ENCODE results near the gene FAM163B. TPM values are rescaled to one million over a fixed set of nuclear protein-coding genes. Genes with fewer than 3 reads are reported as not detected.
"Not testable (repeated sequence)": the region's sequence is repeated elsewhere in the genome, so short reads cannot be mapped to it uniquely, and the experiment has no call there.

Gene FAM163B
- polyA plus RNA-seq, 1 donor: 0.16 TPM

DNA sequence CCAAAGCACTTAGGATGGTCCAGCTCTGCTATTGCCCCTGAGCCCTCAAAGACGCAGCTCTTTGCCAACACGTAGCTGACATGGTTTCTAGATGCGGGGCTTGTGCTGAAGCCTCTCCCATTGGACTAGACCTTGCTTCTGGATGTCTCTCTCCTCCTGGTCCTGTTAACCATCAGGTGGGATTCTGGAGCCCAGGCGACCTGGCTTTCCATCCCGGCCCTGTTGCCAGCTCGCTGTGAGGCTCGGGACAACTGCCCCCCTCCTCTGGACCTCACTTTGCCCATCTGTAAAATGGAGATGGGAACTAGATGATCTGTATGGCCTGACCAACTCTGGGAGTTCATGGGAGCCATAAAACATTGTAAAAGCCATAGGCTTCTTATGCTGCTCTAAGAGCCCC is 31.0 kb upstream of the FAM163B start:
- DNase-seq (ENCODE audit: low read depth): no peak

DNA sequence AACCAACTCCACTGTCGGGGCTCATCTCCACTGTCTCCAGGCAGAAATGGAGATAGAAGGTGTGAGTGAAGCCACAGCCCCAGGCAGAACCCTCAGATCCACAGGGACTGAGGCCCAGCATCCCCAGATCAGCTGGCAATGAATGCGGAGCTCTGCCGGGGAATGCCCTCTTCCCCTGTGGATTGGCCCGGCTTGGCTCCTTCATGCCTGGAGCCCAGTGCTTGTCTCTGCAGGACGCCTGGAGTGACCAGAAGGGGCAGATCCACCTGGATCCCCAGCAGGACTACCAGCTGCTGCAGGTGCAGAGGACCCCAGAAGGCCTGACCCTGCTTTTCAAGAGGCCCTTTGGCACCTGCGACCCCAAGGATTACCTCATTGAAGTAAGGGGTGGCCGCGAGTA is 30.4 kb upstream of the FAM163B start:
- no peak for DNase-seq (ENCODE audit: low read depth)

DNA sequence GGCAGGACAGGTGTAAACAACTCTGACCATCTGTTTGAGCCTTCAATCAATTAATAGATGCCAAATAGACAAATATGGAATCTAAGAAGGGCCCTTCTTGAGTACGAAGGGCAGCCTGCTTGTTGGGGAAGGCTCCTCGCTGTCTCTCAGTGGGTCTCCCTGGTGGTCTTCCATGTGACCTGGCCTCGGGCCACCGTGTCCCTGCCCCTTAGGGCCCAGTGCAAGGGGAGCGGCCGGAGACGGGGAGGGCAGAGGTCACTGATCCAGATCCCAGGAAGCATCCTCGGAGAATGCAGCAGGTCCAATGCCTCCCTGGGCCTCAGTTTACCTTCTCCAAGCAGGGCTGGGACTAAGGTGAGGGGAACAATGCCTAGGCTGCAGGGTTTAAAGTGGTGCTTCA is 29.5 kb upstream of the FAM163B start:
- no peak for DNase-seq (ENCODE audit: low read depth)

DNA sequence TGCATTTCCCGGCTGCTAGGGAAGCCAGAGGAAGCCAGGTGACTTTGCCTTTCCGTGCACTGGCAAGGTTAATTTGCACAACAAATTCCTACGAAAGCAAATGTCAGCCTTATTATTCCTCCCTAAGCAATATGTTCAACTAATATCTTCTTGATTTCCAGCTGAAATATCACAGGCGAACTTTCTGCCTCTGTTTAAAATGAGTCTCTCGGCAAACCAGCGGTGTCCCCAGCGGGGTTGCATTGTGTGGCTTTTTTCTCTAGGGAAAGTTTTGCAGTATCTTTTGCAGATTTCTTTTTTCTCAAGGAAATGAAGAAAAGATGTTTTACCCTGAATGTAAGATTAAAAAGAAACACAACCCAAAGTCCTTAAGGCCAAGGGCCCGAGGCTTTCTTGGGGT is 28.9 kb upstream of the FAM163B start:
- DNase-seq (ENCODE audit: low read depth): no peak

DNA sequence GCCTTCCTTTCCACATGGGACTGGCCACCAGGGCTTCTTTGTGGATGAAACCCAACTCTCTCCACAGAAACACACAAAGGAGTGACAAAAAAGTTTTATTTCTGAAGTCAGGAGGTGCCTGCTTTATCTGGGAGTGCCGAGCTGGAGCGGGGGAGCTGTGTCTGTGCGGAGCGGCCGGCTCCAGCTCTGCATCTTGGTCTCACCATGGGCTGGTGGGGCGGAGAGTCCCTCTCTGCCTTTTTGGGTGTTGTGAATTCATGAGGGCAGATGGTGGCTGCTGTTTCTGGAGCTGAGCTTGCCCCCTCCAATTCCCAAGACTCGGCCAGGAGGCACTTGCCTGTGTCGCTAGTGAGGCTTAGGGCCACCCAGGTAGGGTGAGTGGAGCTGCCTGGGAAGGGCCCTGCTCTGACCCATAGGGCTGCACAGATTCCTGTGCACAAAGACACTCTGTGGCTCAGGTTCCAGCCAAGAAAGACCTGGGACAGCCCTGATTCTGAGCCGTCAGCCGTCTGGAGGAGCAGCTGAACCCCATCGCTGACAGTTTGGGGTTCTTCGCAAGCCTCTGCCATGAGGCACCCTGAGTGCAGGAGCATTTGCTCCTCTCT is 28.4 kb upstream of the FAM163B start:
- DNase-seq (ENCODE audit: low read depth): no peak

DNA sequence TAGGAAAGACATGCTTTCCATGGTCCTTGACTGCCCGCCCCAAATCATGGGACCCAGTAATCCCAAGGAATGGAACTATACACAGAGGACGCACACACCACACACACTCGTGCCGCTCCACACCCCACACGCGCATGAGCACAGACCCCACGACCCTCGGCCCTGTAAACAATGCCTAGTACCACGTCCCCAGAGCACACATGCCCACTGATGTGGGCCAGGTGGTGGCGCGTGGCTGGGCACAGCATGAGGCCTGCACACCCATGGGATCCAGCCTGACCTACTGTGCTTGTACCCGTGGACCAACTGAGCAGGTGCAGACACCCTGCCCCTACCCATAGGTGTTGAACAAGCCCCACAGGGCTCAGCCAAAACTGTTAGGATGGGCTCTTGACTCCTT is 27.7 kb upstream of the FAM163B start:
- no peak for DNase-seq (ENCODE audit: low read depth)

DNA sequence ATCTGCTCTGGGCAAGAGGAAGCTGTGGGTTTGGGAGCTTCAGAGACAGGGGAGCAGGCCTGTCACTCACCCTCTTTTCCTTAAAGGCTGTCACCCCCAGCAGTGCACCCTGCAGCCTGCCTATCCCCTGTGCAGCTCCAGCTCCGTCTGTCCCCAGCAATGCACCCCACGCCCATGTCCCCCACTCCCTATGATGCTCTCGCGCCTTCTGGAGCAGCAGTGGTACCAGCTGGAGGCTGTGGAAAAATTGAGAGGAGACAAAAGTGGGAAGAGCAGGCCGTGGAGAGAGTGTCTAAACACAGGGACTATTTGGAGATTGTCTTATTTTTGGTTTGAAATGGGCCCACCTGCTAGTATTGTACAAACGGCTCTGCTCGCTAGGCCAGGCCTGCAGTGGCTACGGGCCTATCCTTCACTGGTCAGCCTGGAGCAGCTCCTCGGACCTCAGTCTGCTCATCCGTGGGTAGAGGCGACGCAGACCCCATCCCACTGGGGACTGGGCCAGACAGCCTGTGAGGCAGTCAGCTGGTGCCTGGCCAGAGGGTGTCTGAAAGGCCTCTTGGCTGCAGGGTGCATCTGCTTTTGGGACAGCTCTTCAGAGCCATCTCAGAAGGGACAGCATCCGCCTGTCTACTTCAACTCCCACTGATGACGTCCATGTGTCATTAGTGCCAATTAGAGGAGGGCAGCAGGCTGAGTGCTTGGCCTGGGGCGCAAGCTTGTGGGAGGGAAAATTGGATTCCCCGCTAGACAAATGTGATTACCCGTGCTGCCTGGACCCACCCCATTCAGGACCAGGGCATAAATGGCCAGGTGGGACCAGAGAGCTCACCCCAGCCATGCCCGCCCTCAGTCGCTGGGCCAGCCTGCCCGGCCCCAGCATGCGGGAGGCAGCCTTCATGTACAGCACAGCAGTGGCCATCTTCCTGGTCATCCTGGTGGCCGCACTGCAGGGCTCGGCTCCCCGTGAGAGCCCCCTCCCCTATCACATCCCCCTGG is 26.6 kb upstream of the FAM163B start, which contains the start of gene DBH:
DBH (plus strand) TSS at position 831 of the 999 bp plus-strand sequence; CDS start at position 840, 9 bp downstream.
- no peak for DNase-seq (ENCODE audit: low read depth)

DNA sequence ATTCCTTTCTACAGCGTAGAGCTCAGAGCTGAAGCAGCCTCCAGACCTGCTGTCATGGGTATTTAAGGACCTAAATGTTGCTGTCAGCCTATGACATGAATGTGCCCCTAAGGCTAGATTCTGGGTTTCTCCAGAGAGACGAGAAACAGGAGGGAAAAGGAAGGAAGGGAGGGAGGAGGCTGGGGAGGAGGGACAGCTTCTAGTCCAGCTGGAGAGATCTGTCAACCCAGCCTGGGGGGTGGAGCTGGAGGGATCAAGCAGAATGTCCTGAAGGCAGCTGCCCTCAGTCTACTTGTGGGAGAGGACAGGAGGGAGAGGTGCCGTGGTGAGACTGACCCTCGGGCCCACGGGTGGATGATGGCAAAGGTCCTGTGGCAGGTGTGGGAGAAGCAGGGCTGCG is 25.9 kb upstream of the FAM163B start:
- no peak for DNase-seq (ENCODE audit: low read depth)

DNA sequence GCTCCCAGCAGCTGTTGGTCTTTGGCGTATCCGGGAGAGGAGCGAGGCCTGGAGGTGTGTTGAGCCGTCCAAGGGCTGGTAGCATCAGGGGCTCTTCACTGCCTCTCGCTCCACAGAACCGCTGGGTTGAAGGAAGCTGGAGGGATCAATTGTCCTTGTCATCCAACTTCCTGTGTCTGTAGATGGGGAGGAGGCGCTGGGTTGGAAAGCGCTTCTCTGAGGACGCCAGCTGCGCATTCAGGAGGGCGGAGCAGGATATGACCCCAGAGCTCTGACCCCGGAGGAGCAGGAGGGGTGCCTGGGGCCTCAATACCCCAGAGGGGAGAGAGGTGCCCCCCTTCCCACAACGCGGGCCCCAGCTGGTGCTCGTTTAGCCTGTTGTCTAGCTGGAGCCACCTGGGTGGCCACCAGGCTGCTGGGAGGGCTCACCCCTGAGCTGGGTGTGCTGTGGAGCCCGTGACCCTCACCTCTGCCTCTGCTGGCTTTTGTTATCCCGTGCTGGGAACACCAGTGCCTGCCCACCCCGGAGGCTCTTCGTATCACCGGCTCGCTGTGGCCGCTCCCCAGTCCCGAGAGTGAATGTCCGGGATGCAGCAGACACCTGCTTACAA is 25.0 kb upstream of the FAM163B start:
- no peak for DNase-seq (ENCODE audit: low read depth)

DNA sequence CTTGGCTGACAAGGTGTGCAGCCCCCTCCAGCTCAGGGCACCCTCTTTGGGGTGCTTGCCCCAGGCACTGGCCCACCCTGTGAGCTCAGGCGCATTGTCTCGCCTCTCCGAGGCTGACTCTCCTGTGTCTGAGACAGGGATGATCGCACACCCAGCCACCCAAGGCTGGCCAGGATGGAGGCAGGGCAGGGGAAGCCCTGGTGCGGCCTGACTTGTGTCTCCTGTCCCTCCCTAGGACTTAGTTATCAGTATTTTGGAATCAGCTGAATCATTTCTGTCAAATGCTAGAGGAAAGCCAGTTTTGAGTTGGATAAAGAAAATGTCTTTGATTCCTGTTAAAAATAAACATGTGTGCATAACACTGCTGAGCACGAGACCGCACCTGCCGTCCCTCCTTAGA is 24.5 kb upstream of the FAM163B start:
- DNase-seq (ENCODE audit: low read depth): no peak

DNA sequence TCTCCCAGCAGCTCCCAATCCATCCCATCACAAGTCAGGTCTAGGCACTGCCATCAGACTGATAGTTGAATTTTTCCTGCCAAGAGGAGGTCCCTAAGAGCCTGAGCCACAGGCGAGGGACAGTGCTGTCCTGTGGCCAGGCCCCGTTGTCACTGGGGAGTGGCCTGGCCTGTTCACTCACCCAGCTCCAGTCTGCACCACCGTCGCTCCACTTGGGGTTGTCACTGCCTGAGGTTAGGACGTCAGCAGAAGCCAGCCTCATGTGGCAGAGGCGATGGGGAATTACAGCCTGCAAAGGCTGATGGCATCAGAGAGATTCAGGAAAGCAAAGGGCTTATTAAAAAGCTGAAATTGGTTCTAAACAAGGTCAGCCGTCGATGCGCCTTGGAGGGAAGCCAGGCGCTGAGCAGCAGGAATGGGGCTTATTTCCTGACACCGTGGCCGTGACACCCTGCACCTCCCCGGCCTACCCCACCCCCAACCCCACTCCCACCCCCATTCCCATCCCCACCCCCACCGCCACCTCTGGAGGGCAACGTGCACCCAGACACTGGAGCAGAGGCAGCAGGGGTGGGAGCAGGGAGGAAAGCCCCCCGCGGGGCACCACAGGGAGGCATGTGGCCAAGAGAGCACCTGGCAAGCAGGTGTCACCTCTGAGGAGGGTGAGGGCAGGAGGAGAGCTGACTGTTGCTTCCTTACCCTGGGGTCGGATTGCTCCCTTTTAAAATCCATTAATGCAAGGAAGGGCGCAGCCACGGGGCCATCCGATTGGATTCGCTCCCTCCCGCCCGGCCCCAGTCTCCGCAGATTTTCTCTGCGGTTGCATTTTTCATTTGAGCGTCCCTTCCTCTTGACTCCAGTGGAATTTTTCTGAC is 23.9 kb upstream of the FAM163B start:
- DNase-seq (ENCODE audit: low read depth): no peak

DNA sequence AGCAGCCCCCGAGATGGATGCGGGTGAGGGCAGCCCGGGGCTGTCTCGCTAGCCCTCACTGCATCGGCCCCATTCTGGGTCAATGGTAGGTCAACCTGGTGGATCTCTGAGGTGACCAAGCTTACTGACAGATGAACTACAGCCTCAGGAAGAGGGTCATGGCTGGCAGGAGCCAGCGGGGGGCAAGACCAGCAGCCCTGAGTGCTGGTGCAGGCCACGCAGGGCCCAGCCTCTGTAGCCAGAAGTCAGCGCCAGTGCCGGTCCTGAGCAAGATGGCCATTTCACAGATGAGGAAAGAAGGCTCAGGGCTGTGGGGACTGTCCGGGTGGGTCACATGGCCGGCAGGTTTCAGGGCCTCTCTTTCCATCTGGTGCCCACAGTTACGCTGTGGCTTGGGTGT is 21.9 kb upstream of the FAM163B start:
- DNase-seq (ENCODE audit: low read depth): no peak

DNA sequence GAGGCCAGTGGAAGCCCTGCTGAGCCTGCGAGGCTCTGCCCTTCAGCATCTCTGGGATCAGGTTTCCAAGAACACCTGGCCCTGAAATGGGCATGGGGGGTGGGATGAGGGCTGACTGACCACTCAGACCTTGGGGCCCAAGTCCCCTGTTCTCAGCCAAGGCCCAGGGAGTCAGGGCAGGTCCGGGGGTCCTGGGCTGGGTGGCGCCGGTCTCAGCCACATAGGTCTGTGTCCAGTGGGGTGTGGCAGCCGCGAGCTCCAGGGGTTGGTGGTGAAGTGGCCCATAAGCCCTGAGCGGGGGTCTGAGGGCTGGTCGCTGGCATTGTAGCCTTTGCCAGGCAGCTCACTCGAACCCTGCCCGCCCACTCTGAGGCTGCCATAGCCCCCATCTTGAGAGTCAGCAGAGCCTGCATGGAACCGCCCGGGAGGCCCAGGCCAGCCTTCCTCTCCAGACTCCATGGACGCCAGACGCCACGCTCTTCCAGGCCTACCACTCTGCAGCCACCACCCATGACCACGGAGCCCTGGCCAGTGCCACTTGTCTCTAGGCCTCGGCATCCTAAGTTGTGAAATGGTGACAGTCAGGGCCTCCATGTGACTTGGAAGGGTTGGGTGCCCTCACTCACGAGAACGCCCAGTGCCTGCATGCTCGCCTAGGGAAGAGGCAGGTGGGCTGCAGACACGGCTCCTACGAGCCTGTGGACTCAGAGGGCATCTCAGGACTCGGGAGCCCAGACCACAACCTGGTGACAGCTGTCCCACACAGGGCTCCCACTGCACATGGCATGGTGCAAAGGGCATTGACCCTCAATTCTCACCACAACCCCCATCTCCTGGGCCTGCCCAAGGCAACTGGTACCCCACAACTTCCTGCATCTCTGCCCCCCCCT is 20.3 kb upstream of the FAM163B start:
- DNase-seq (ENCODE audit: low read depth): no peak

DNA sequence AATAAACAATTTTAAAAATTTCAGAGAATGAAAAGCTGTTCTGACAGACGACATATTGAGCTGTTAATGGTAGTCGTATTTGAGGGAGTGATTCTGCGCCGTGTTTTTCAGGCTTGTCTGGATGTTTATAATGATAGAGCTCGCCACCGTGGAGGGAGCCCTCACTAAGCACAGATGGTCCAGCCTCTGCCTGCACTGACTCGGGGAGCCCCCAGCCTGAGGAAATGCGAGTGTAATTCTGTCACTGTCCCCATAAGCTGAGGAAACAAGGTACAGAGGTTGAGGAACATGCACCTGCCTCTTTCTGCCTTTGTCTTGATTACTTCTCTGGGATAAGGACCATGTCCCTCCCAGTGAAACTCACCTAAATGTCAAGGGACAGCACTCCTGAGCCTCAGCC is 19.6 kb upstream of the FAM163B start:
- no peak for DNase-seq (ENCODE audit: low read depth)

DNA sequence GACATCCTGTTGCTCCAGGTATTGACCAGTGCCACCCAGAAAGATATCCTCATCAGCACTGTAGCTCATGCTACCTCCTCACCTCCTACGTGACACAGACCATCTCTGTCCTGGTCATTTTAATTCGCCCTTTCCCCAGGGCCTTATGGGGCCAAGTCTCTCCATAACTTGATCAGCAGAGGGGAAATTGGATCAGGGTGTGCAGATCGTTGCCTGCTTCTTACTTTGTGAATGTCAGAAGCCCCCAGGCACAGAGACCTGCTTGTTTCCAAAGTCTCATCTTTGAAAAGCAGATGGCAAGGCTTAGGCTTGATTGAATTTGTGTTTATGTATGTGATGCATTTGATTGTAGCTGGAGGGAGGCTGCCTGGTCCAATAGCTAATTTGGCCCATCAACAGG is 18.2 kb upstream of the FAM163B start:
- no peak for DNase-seq (ENCODE audit: low read depth)

DNA sequence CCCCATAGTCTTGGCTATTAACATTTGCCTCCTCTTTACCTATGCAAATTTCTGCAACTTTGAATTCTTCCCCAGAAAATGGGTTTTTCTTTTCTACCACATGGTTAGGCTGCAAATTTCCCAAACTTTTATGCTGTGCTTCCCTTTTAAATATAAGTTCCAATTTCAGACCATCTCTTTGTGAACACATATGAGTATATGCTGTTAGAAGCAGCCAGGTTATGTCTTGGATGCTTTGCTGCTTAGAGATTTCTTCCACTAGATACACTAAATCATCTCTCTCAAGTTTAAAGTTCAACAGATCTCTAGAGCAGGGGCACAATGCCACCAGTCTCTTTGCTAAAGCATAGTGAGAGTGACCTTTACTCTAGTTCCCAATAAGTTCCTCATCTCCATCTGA is 16.8 kb upstream of the FAM163B start:
- DNase-seq (ENCODE audit: low read depth): not testable (repeated sequence)

DNA sequence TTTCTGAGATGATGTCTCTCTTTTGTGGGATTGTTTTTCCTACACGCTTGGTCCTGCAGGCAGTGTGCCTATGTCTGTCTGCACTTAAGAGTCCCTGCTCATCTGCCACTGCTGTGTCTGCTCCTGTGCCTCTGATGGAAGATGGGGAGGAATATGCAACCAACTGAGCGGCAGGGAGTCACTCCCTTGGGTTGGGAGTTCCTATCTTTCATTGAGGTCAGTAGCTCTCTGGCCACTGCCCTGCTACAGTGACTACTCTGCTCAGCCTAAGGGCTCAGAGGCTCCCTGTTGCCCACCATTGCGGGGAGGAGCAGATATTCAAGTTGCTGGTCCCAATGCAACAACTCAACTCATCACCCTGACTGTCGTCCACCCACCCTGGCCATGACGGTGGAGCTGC is 13.4 kb upstream of the FAM163B start:
- DNase-seq (ENCODE audit: low read depth): no peak

DNA sequence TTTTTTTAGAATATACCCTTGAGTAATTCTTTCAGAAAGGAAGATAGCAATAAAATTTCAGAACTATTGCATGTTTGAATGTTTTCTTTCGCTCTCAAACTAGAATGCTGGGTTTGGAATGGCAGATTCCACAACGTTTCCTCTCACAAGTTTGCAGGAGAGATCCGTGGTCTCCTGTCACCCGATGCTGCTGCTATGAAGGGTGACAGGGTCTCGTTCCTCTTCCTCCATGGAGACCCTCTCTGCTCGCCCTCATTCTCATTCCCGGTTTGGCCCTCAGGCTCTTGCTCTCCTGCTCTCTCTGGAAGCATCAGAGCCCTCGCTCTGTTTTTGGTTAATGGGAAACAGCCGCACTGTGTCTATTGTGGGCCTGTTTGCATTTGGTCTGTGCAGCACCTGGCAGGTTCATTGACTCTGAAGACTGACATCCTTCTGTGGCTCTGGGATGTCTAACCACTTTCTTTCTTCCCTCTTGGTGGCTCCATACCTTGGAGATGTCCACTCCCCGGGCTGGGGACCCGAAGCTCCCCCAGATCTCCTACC is 12.6 kb upstream of the FAM163B start:
- no peak for DNase-seq (ENCODE audit: low read depth)

DNA sequence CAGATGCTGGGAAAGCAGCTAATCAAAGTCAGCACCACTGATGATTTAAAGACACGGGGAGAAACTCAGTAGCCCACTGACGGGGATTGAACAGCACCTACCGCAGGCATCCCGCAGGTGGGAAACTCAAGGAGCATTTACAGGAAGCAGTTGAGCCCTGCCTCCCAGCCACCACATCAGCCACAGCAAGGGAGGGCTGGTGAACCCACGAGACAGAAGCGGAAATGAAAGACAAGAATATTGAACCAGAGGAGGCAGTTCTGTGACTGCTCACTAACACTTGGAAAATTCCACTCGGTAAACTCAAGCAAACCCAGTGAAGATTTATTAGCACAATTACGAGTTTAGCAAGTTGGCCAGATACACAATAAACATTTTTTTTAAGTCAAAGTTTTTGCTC is 10.6 kb upstream of the FAM163B start:
- DNase-seq (ENCODE audit: low read depth): no peak

DNA sequence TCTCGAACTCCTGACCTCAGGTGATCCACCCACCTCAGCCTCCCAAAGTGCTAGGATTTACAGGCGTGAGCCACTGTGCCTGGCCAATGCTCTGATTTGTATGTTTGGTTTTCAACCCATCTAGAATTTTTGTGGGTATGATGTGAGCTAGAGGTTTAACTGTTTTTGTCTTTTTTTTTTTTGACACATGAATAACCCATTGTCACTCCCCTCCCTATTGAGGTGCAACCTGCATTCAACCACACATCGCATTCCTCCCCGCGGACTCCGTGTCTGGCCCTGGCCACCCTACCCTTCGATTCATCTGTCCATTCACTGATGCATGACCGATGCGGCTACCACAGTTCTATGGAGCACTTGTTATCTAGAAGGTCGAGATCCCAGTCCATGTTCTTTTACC is 9.5 kb upstream of the FAM163B start:
- DNase-seq (ENCODE audit: low read depth): no peak
